Stimulated activated effector memory CD8-positive, alpha-beta T cell treated with anti-CD3 and anti-CD28 coated beads, Interleukin-12 subunit alpha, Interleukin-12 subunit beta, amount 100 ng/mL, for 72 hours (primary cell): Measurements from ENCODE around the gene MAGI2.

Experiments used
- ATAC-seq: fragments of 150-1000 bp; cut with Tn5 transposase; 2 replicates; pipeline ENCODE4 v1.10.0; 2021
- DNase-seq, 2 donors: peaks; one replicate each; pipeline ENCODE4 v3.0.0; 2021 to 2022; ENCODE audit warnings: low spot score in 2 of 2
- H3K27ac Mint-ChIP-seq: one replicate; pipeline ENCODE4 v1.8.0; 2022; ENCODE audit warnings: mild to moderate bottlenecking, mixed read lengths
- H3K36me3 Mint-ChIP-seq: one replicate; pipeline ENCODE4 v1.8.0; 2022; ENCODE audit warnings: mild to moderate bottlenecking, mixed read lengths
- H3K4me1 Mint-ChIP-seq: one replicate; pipeline ENCODE4 v1.8.0; 2022; ENCODE audit warnings: mixed read lengths
- H3K4me3 Mint-ChIP-seq: one replicate; pipeline ENCODE4 v1.8.0; 2022; ENCODE audit warnings: mild to moderate bottlenecking, mixed read lengths
- H3K9me3 Mint-ChIP-seq: one replicate; pipeline ENCODE4 v1.8.0; 2022; ENCODE audit warnings: mixed read lengths

Gene MAGI2

DNA sequence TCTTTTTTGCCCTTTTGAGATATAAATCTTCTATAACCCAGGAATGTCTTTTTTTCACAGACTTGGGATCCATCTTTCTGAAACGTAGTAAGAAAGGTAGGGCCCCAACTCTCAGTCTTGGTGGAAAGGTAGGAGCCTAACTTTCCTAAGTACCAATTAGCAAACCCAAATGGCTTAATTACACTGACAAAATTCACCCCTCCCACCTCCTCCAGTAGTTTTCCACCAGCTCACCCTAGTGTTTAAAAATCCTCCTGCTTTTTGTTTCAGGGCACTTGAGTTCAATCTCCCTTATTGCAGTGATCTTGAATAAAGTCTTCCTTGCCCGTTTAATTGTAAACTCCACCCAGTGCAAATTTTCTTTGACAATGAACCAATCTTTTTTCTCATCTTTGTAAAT lies 1054.9 kb downstream of the MAGI2 start:
- Mint-ChIP-seq H3K27ac (no peak overlapping the region), H3K4me1 (no peaks in the 10 kb centered on the region), H3K9me3 (peaks cover 7% of the 10 kb centered on the region), H3K4me3 (no peak overlapping the region), H3K36me3 (no peaks in the 10 kb centered on the region)
- DNase-seq (no peak), ATAC-seq (no peak)

DNA sequence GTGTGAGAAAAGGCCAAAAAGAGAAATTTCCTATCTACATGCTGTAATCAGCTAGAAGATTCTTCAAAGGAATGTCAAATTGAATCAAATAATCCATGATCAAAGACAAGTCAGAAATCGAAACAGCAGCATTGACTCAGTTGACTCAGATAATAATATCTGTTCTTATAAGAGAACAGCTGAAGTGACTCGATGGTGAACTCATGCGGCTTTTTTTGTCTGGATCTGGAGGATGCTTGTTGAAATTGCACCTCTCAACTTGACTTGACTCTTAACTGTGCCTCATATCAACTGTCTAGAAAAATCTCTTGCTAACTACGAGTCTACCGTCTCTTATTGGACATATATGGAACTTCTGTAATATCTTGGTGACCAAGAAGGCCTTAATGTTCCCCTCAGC lies 1055.4 kb downstream of the MAGI2 start:
- Mint-ChIP-seq H3K27ac (no peak overlapping the region), H3K4me3 (no peak overlapping the region), H3K9me3 (peaks cover 7% of the 10 kb centered on the region), H3K36me3 (no peaks in the 10 kb centered on the region), H3K4me1 (no peaks in the 10 kb centered on the region)
- ATAC-seq (no peak), DNase-seq (no peak)

DNA sequence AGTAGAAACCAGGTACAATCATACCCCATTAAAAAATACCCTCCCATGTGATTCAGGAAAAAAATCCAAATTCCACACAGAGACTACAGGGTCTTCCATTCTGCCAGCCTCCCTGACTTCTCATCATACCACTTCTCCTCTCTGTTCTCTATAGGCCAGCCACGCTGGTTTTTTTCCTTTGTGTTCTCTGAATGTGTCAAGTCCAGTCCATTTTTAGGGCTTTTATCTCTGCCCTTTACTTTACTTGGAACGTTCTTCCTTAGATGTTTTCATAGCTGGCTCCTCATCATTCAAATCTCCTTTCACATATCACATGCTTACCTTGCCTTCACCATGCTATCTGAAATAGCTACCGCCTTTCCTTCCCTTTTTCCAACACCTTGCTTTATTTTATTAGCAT lies 1057.3 kb downstream of the MAGI2 start:
- DNase-seq (no peak), ATAC-seq (no peak)
- Mint-ChIP-seq H3K4me3 (no peak overlapping the region), H3K27ac (no peak overlapping the region), H3K36me3 (no peaks in the 10 kb centered on the region), H3K9me3 (peaks cover 5% of the 10 kb centered on the region), H3K4me1 (no peaks in the 10 kb centered on the region)

DNA sequence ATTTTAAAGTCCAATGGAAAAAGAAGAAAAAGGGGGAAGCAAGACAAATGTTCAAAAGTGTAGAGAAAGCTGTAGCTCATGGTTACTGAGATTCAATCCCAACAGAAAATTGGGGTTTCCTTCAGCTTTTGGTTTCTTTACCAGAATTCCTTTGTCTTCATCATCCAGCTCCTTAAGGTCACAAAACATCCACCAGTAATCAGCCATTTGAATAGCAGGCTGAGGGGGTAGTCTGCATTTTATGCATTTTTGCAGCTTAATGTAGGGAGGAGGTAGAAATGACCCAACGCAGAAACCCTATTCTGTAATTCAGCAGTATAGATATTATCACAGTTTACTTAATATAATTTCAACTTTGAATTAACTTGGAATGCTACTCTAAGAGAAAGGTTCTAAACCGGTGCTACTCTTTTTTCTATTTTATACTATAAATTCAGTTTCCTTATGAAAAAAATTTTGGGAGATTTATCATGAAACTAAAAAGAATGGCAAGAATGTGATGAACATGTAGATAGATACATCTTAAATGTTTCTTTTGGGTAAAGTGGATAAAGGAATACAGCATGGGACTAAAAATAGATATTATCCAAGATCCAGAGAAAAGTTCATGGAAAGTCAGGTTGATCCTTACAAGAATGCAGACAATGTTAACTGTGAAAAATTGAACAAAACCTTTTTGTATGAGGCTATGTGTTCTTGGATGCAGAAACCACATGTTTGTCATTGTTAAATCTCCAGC lies 1058.0 kb downstream of the MAGI2 start:
- H3K4me3 Mint-ChIP-seq = no peak overlapping the region
- no peak overlapping the region for H3K27ac Mint-ChIP-seq
- H3K4me1 Mint-ChIP-seq = no peaks in the 10 kb centered on the region
- ATAC-seq (no peak), DNase-seq (no peak)
- no peaks in the 10 kb centered on the region for H3K36me3 Mint-ChIP-seq
- H3K9me3 Mint-ChIP-seq = peaks cover 4% of the 10 kb centered on the region

DNA sequence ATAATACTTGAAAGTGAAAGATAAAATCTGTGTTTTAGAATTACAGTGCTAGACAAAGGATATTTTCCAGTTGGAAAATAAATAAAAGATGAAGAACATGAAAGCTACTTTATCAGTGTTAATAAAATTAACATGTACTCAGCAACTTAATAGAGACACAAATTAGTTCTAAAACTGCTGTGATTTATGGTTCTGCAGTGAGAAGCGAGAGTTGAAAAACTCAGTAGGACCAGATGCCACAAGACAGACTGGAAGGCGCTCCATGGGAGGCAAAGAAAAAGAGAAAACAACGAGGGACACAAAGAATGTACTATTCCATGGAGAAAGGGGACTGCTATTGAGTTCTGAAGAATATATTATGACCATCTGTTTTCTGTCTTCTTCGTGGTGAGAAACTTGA lies 1064.4 kb downstream of the MAGI2 start:
- Mint-ChIP-seq H3K36me3 (no peaks in the 10 kb centered on the region), H3K27ac (no peak overlapping the region), H3K4me3 (no peak overlapping the region), H3K4me1 (no peaks in the 10 kb centered on the region), H3K9me3 (no peaks in the 10 kb centered on the region)
- no peak for DNase-seq
- ATAC-seq = no peak

DNA sequence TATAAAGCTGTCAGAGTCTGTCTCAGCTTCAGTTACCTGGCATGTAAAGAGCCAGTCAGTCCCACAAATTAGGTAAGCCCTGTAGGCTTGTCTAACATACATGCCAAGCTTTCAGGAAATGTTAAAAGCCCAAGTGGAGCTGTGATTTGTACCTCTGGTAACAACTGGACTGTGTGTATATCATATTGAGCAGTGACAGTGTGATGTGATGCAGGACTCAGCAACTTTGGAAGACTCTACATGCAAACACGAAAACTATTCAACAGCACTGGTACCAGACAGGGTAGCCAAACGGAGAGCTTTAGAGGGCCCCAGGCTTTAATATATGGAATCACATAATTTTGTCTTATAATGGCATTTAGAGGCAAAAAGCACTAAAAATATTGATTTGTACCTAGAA lies 1066.9 kb downstream of the MAGI2 start:
- H3K4me1 Mint-ChIP-seq = no peaks in the 10 kb centered on the region
- no peaks in the 10 kb centered on the region for H3K9me3 Mint-ChIP-seq
- no peak overlapping the region for H3K4me3 Mint-ChIP-seq
- no peak overlapping the region for H3K27ac Mint-ChIP-seq
- no peak for ATAC-seq
- no peaks in the 10 kb centered on the region for H3K36me3 Mint-ChIP-seq
- no peak for DNase-seq

DNA sequence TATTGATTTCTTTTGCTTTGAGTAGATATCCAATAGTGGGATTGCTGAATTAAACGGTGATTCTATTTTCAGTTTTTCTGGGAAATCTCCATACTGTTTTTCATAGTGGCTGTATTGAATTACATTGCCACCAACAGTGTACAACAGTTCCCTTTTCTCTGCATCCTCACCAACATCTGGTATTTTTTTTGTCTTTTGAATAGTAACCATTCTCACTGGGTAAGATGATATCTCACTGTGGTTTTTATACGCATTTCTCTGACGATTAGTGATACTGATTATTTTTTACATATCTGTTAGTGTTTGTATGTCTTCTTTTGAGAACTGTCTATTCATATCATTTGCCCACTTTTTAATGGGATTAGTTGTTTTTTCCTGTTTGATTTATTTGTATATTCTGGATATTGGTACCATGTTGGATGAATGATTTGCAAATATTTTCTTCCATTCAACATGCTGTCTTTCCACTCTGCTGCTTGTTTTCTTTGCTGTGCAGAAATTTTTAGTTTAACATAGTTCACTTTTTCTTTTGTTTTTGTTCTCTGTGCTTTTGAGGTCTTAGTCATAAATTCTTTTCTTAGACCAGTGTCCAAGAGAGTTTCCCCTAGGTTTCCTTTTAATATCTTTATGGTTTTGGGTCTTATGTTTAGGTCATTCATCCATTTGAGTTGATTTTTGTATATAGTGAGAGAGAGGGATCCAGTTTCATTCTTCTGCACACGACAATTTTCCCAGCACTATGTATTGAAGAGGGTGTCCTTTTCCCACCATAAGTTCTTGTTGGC lies 1070.2 kb downstream of the MAGI2 start:
- ATAC-seq (no peak), DNase-seq (no peak)
- no peak overlapping the region for H3K27ac Mint-ChIP-seq
- no peaks in the 10 kb centered on the region for H3K36me3 Mint-ChIP-seq
- no peak overlapping the region for H3K4me3 Mint-ChIP-seq
- H3K9me3 Mint-ChIP-seq = peaks cover 5% of the 10 kb centered on the region
- no peaks in the 10 kb centered on the region for H3K4me1 Mint-ChIP-seq

DNA sequence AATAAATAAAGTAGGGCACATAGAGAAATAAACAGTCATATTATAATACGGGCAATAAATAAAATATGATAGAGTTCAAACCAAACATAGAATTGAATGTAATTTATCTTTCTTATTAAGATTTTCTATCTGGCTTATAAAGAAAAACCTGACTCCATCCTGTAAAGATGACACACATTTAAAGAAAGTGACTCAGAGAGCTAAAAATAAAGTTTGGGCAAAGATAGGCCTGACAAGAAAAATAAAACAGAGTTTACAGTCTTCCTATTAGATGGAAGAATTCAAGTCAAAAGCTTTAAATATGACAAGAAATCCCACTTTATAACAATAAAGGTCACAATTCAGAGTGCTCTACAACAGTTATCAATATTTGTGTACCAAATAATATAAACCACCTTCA lies 1074.3 kb downstream of the MAGI2 start:
- H3K36me3 Mint-ChIP-seq = no peaks in the 10 kb centered on the region
- no peak for ATAC-seq
- H3K4me3 Mint-ChIP-seq = no peak overlapping the region
- H3K4me1 Mint-ChIP-seq = no peaks in the 10 kb centered on the region
- DNase-seq = no peak
- no peak overlapping the region for H3K27ac Mint-ChIP-seq
- peaks cover 10% of the 10 kb centered on the region for H3K9me3 Mint-ChIP-seq

DNA sequence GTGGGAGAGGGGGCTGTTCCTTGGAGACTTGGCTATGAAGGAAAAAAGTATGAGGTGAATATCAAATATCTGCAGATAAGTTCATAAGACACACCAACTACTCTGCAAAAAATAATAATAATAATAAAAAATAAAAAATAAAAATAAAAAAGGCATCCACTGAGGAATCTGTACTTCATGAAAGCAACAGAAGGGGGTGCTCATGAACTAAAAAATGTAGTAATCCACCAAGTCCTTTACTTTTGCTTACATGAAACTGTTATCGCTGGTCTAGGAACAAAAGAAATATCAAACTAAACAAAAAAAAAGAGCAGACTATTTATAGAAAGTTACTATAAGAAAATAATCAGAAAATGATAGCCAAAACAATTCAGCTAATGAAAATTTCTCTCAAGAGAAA lies 1075.9 kb downstream of the MAGI2 start:
- Mint-ChIP-seq H3K36me3 (no peaks in the 10 kb centered on the region), H3K27ac (no peak overlapping the region), H3K9me3 (peaks cover 10% of the 10 kb centered on the region), H3K4me3 (no peak overlapping the region), H3K4me1 (no peaks in the 10 kb centered on the region)
- DNase-seq (no peak), ATAC-seq (no peak)

DNA sequence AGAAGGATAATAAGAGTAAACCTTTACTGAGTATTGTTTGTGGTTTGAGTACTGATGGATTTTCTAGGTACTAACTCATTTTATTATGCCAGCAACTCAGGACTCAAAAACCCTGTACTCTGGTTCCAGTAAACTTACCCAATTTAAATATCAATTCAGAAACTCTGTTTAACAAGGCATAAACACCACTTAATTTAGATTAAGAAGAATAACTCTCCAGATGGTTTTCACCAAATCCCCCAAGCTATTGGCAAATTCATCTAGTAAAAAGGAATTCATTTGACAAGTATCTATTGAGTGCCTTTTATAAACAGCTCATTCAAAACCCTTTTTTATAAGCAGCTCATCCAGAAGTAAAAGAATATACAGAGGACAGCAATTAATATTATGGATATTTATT lies 1082.5 kb downstream of the MAGI2 start:
- Mint-ChIP-seq H3K4me3 (no peak overlapping the region), H3K4me1 (no peaks in the 10 kb centered on the region), H3K9me3 (no peaks in the 10 kb centered on the region), H3K27ac (no peak overlapping the region), H3K36me3 (no peaks in the 10 kb centered on the region)
- ATAC-seq = no peak
- DNase-seq = no peak

DNA sequence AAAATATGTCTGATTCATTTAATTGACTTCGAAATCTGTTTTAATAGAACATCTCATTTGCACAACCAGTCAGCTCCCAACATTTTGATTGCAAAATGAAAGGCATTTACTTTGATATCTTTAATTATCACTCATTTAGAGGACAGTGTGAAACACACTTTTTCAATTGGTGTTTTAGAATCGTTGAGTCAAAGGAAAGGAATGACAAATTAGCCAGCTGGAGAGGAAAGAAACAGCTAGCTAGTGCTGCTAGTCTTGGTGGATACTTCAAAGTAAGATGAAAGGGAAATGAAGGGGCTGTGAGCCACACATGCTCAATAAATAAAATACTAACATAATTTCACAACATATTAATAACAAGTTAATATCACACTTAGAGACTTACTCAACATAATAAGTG lies 1084.7 kb downstream of the MAGI2 start:
- no peaks in the 10 kb centered on the region for H3K36me3 Mint-ChIP-seq
- H3K27ac Mint-ChIP-seq = no peak overlapping the region
- H3K9me3 Mint-ChIP-seq = no peaks in the 10 kb centered on the region
- H3K4me3 Mint-ChIP-seq = no peak overlapping the region
- no peak for ATAC-seq
- DNase-seq = no peak
- no peaks in the 10 kb centered on the region for H3K4me1 Mint-ChIP-seq

DNA sequence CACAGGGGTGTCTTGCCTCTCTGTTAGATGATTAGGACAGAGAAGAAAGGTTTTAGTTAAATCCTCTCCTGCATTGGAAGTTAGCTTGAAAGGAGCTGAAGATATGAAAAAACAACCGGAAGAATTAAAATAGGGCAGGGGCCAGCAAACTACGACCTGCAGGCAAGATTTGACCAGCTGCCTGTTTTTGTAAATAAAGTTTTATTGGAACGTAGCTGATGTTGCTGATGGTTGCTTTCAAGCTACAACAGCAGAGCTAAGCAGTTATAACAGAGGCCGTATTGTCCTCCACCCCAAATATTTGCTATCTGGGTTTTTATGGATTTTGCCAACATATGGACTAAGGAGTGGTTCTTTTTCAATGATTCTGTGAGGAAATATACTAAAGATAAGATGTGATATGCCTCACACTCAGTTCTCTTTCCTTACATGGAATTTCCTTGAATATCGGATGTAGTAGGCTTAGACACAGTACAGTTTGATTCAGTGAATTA lies 1086.1 kb downstream of the MAGI2 start:
- H3K36me3 Mint-ChIP-seq = no peaks in the 10 kb centered on the region
- H3K9me3 Mint-ChIP-seq = no peaks in the 10 kb centered on the region
- DNase-seq (no peak), ATAC-seq (no peak)
- no peak overlapping the region for H3K27ac Mint-ChIP-seq
- H3K4me3 Mint-ChIP-seq = no peak overlapping the region
- no peaks in the 10 kb centered on the region for H3K4me1 Mint-ChIP-seq

DNA sequence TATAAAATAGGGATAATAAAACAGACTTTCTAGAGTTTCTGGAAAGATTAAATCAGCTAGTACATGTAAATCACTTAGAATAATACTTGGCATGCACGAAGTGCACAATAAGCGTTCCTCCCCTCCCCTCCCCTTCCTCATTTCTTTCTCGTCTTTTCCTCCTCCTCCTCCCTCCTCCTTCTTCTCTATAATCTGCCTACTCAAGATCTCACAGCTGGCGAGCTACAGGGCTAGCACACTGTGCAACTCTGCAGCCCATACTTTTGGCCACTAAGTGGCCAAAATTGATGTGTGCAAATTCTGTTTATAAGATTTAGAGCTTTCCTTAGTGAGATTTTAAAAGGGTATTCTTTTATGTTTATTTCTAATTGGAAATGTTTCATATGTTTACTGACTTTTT lies 1089.6 kb downstream of the MAGI2 start:
- no peaks in the 10 kb centered on the region for H3K36me3 Mint-ChIP-seq
- no peak overlapping the region for H3K27ac Mint-ChIP-seq
- no peaks in the 10 kb centered on the region for H3K4me1 Mint-ChIP-seq
- H3K4me3 Mint-ChIP-seq = no peak overlapping the region
- no peak for ATAC-seq
- no peaks in the 10 kb centered on the region for H3K9me3 Mint-ChIP-seq
- no peak for DNase-seq

DNA sequence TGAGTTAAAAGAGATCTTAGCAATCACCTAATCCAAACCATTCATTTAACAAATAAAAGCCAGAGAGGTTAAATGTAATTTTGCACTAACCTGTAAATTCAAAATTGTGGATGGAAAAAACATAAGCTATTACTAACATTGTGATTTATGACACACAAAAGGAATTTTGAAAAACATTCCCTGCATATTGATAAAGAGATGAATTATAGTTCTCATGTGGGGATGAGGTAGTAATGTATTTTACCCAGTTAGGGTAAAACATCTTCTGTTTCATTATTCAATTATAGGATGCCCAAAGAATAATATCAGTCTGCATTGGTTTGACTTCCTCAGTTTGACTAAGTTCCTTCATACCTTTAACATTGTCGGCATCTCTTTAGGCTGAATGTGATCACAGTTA lies 1093.6 kb downstream of the MAGI2 start:
- DNase-seq (no peak), ATAC-seq (no peak)
- H3K27ac Mint-ChIP-seq = no peak overlapping the region
- no peaks in the 10 kb centered on the region for H3K4me1 Mint-ChIP-seq
- H3K4me3 Mint-ChIP-seq = no peak overlapping the region
- peaks cover 2% of the 10 kb centered on the region for H3K9me3 Mint-ChIP-seq
- H3K36me3 Mint-ChIP-seq = no peaks in the 10 kb centered on the region

DNA sequence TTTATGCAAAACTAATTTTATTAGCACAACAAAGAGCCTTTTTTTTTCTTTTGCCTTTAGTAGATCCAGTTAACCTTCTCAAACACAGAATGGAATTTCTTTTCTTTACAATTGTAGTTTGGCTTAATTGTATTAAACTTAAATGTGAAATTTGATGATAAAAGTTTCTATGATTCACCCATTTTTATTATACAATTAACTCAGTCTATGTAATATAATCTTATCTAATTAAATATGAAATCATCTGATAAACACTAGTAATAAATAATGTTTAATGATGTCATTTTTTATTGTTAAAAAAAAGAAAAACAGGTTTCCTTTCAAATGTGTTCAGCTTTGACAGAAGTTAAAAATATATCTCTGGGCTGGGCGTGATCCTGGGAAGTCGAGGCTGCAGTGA lies 1095.8 kb downstream of the MAGI2 start:
- H3K4me3 Mint-ChIP-seq = no peak overlapping the region
- no peak overlapping the region for H3K27ac Mint-ChIP-seq
- H3K36me3 Mint-ChIP-seq = no peaks in the 10 kb centered on the region
- no peak for DNase-seq
- H3K9me3 Mint-ChIP-seq = peaks cover 5% of the 10 kb centered on the region
- no peak for ATAC-seq
- H3K4me1 Mint-ChIP-seq = no peaks in the 10 kb centered on the region

DNA sequence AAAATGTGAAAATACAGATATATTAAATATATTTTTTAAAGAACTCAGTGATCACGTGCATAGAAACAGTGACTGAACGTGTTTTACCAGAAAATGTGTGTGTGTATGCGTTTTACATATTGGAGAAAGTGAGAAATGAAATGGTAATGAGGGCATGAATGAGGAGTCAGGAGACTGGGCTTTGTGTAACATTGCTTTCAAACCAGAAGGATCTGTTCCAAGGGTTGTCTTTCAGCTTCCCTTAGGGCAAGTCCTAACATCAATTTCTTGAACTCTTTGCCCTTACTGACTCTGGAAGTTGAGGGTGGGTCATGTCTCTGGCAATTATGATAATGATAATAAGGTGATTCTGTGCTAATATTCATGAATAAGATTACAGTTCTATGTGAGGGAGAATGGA lies 1097.6 kb downstream of the MAGI2 start:
- Mint-ChIP-seq H3K27ac (no peak overlapping the region), H3K9me3 (peaks cover 5% of the 10 kb centered on the region), H3K36me3 (no peaks in the 10 kb centered on the region), H3K4me1 (no peaks in the 10 kb centered on the region), H3K4me3 (no peak overlapping the region)
- no peak for ATAC-seq
- DNase-seq = no peak
